Fibroblast of skin of abdomen (primary cell): ENCODE measurements around the gene NOTCH2.

Source experiments
- DNase-seq: peaks from one replicate; pipeline ENCODE4 v3.0.0-alpha.2; 2013

The NOTCH2 gene

GRCh38 chr1:119871881-119872280, 197.6 kb downstream of the NOTCH2 start:
- peak; percentile 35 for DNase-seq

- DNase-seq = peak; percentile 72
Observed at GRCh38 chr1:119870917-119871596, 198.4 kb downstream of the NOTCH2 start.

GRCh38 chr1:119869995-119870394, 199.5 kb downstream of the NOTCH2 start:
- DNase-seq = no peak

GRCh38 chr1:119868176-119868575, 201.3 kb downstream of the NOTCH2 start:
- DNase-seq = no peak

DNA sequence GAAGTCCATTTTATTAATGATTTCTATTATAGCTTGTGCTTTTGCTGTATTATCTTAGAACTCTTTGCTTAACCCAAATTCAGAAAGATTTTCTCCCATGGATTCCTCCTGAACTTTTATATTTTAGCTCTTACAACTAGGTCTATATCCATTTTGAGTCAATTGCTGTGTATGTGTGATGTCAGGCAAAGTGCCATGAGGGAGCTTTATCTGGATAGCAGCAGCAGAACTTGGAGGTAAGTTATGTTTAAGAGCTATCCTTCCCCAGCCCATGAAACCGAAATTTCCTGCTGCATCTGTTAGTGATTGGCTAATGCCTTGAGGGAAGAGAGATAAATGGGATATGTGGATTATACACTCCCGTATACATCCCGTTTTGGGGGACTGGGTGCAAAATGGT, 203.0 kb downstream of the NOTCH2 start:
- peak; percentile 13 for DNase-seq

DNA sequence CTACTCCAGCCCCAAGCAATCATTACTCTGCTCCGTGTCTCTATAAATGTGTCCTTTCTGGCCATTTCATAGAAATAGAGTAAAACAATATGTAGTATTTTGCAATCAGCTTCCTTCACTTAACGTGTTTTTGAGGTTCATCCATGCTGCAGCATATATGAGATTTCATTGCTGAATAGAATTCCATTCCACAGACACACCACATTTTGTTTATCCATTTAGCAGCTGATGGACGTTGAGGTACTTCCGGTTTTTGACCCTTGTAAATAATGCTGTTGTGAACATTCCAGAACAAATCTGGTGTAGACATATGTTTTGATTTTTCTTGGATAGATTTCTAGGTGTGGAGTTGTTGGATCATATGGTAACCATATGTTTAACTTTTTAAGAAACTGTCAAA, 203.8 kb downstream of the NOTCH2 start:
- peak; percentile 87 for DNase-seq

- DNase-seq = peak; percentile 47
Observed at GRCh38 chr1:119862276-119862675, 207.2 kb downstream of the NOTCH2 start.
